Transverse colon (tissue), 4 donors: ENCODE data around the gene ACAD11. TPM values are rescaled to one million over a fixed set of nuclear protein-coding genes. Genes with fewer than 3 reads are reported as not detected.
"Not testable (repeated sequence)": the region's sequence is repeated elsewhere in the genome, so short reads cannot be mapped to it uniquely, and the experiment has no call there.

Experiments used
- DNase-seq: peaks from one replicate; pipeline ENCODE4 v3.0.0-alpha.2; 2019
- H3K27ac ChIP-seq, 4 donors: fragments of 200-600 bp; sonication (generic); 2 replicates each; pipeline ENCODE4 v1.5.1; 2016 to 2018; ENCODE audit warnings: inconsistent platforms in 4 of 4
- H3K27me3 ChIP-seq: fragments of 200-600 bp; sonication (generic); 2 replicates; pipeline ENCODE4 v1.5.1; 2017; ENCODE audit warnings: inconsistent platforms
- H3K36me3 ChIP-seq, 4 donors: fragments of 200-600 bp; sonication (generic); 2 replicates each; pipeline ENCODE4 v1.5.1; 2017 to 2019; ENCODE audit warnings: inconsistent platforms in 4 of 4
- H3K4me1 ChIP-seq, 4 donors: fragments of 200-600 bp; sonication (generic); 2 replicates each; pipeline ENCODE4 v1.5.1; 2017 to 2020; ENCODE audit warnings: inconsistent platforms in 4 of 4
- H3K4me3 ChIP-seq, 4 donors: fragments of 200-600 bp; sonication (generic); 1 replicate in 1 of 4; 2 replicates in 3 of 4; pipeline versions ENCODE4 v1.5.1 to v1.6.1; 2017 to 2019; ENCODE audit warnings: inconsistent platforms in 4 of 4
- H3K9me3 ChIP-seq, 2 donors: fragments of 200-600 bp; sonication (generic); 2 replicates each; pipeline ENCODE4 v1.5.1; 2017 to 2019; ENCODE audit warnings: inconsistent platforms in 2 of 2
- EP300 ChIP-seq: sonication (generic); formaldehyde crosslinking; IDR thresholded peaks from one replicate; pipeline ENCODE4 v1.6.1; 2017; ENCODE audit warnings: antibody characterized with exemption, low read depth
- POLR2A ChIP-seq: fragments of 450-650 bp; IDR thresholded peaks from one replicate; pipeline ENCODE4 v1.6.1; 2016; ENCODE audit warnings: antibody characterized with exemption, mild to moderate bottlenecking, moderate library complexity
- POLR2AphosphoS5 ChIP-seq, 3 donors: sonication (generic); formaldehyde crosslinking; IDR thresholded peaks; one replicate each; pipeline ENCODE4 v1.6.1; 2016; ENCODE audit warnings: antibody characterized with exemption in 3 of 3
- WGBS, 2 donors: methylation state at CpG; one replicate each; pipeline ENCODE4 v1.1.5; 2018; ENCODE audit warnings: low coverage in 1 of 2; 5-methylcytosine and 5-hydroxymethylcytosine counted together
- in situ Hi-C, 4 donors: fragments of 200-750 bp; cut with MboI; loops; one replicate each; pipeline versions ENCODE4 v1.15.0 to v1.15.1; 2017; ENCODE audit warnings: low sequenced_read_pairs in 3 of 4, low pct_ligation_motif_present in 1 of 4, low pct_unique_long_range_greater_than_20kb in 1 of 4
- intact Hi-C: fragments of 100-400 bp; cut with DNase I; formaldehyde crosslinking; loops from one replicate; pipeline ENCODE4 v1.15.1; 2023; ENCODE audit warnings: low total_unique reads
- total RNA-seq, 4 donors: library from RNA; depleted of rRNA; stranded (reverse); fragments of >200 nt; gene quantifications; one replicate each; pipeline ENCODE4 v1.1.0, GENCODE V29; 2016
- TF ChIP-seq, protein P1 (sequence below), 5 experiments: fragments of 200-600 bp in 3 of 5; fragments of 450-650 bp in 2 of 5; sonication (generic) in 3 of 5; IDR thresholded peaks; 1 replicate in 2 of 5; 2 replicates in 3 of 5; pipeline ENCODE4 v1.5.1; 2016 to 2017; ENCODE audit warnings: antibody characterized with exemption in 5 of 5, inconsistent platforms in 3 of 5, mild to moderate bottlenecking in 2 of 5, moderate library complexity in 1 of 5

The ACAD11 gene
- total RNA-seq, 4 donors from 2014 or later = 10.2 to 56.7 (median 20.9) TPM

DNA sequence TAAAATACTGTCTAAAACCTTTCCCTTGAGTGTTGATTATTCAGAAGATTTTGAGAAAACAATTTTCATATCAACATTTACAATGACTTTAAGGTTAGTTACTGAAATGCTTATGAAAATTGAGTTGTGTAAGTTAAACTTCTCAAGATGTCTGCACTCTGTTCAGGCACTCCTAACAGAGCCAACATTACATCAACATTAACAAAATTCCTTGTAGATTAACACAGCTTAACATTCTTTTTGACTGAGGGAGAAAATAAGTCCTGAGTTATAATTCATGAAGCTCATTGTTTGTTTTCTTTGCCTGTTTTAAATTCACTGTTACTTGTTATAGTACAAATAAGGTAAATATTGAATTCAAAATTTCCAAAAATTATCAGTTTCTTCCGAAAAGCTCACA lies 53.5 kb downstream of the ACAD11 start:
- H3K4me1 ChIP-seq = no peaks in the 10 kb centered on the region
- in situ Hi-C loops (no loop called here), intact Hi-C loops (no loop called here)
- no peaks in the 10 kb centered on the region for H3K9me3 ChIP-seq
- no peak overlapping the region for H3K4me3 ChIP-seq
- H3K27me3 ChIP-seq = no peaks in the 10 kb centered on the region
- 83 to 85% methylated on average over 1 of the region's 1 CpG for WGBS, 2 donors
- peak overlapping the region in 1 of 4 donors; percentile 16 for H3K27ac ChIP-seq
- DNase-seq = no peak
- no peaks in the 10 kb centered on the region for H3K36me3 ChIP-seq
- TF ChIP-seq, protein P1, sequence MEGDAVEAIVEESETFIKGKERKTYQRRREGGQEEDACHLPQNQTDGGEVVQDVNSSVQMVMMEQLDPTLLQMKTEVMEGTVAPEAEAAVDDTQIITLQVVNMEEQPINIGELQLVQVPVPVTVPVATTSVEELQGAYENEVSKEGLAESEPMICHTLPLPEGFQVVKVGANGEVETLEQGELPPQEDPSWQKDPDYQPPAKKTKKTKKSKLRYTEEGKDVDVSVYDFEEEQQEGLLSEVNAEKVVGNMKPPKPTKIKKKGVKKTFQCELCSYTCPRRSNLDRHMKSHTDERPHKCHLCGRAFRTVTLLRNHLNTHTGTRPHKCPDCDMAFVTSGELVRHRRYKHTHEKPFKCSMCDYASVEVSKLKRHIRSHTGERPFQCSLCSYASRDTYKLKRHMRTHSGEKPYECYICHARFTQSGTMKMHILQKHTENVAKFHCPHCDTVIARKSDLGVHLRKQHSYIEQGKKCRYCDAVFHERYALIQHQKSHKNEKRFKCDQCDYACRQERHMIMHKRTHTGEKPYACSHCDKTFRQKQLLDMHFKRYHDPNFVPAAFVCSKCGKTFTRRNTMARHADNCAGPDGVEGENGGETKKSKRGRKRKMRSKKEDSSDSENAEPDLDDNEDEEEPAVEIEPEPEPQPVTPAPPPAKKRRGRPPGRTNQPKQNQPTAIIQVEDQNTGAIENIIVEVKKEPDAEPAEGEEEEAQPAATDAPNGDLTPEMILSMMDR (IDR thresholded peaks at IDR 0.05) = no peak
- TF ChIP-seq EP300 (no peak), POLR2AphosphoS5 (IDR thresholded peaks at IDR 0.05) (no peak), POLR2A (no peak)

DNA sequence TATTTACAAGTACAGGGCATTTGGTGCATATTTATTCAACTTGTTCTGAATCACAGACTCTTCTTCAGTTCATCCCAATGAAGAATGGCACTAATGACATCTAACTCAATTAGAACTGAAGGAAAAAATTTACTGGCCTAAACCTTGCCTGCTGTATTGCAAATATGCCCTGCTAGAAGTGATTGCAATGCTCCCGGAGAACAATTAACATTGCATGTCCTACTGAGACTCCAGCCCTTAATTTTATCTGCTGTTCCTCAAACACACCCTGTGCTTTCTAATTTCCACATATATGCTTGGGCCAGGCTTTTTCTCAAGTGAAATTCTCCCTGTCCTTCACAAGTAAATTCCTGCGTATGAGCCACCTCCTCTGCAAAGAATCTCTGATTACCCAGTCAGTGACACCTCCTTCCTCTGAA lies 54.2 kb downstream of the ACAD11 start:
- no peaks in the 10 kb centered on the region for H3K36me3 ChIP-seq
- peak overlapping the region in 1 of 4 donors; percentile 16 for H3K27ac ChIP-seq
- no peak overlapping the region for H3K4me3 ChIP-seq
- TF ChIP-seq POLR2A = no peak
- no peak for TF ChIP-seq EP300
- TF ChIP-seq, protein P1 (IDR thresholded peaks at IDR 0.05) = no peak
- no peak for TF ChIP-seq POLR2AphosphoS5 (IDR thresholded peaks at IDR 0.05)
- in situ Hi-C loops (no loop called here), intact Hi-C loops (no loop called here)
- no peaks in the 10 kb centered on the region for H3K9me3 ChIP-seq
- no peak for DNase-seq
- H3K27me3 ChIP-seq = no peaks in the 10 kb centered on the region
- H3K4me1 ChIP-seq = no peaks in the 10 kb centered on the region
- 71 to 88% methylated on average over 2 of the region's 2 CpGs for WGBS, 2 donors

DNA sequence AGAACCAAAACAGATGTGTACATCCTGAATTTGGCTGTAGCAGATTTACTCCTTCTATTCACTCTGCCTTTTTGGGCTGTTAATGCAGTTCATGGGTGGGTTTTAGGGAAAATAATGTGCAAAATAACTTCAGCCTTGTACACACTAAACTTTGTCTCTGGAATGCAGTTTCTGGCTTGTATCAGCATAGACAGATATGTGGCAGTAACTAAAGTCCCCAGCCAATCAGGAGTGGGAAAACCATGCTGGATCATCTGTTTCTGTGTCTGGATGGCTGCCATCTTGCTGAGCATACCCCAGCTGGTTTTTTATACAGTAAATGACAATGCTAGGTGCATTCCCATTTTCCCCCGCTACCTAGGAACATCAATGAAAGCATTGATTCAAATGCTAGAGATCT lies 59.0 kb downstream of the ACAD11 start:
- WGBS, 2 donors = 60% methylated on average over 1 of the region's 1 CpG; no CpG with 5 or more reads in 1 of the 2 donors
- H3K27ac ChIP-seq, DNase-seq, intact Hi-C loops, in situ Hi-C loops, H3K27me3 ChIP-seq, H3K9me3 ChIP-seq, H3K36me3 ChIP-seq, H3K4me3 ChIP-seq: not testable (repeated sequence)
- H3K4me1 ChIP-seq = peaks cover 0 to 10% (median 4%) of the 10 kb centered on the region in 4 donors

DNA sequence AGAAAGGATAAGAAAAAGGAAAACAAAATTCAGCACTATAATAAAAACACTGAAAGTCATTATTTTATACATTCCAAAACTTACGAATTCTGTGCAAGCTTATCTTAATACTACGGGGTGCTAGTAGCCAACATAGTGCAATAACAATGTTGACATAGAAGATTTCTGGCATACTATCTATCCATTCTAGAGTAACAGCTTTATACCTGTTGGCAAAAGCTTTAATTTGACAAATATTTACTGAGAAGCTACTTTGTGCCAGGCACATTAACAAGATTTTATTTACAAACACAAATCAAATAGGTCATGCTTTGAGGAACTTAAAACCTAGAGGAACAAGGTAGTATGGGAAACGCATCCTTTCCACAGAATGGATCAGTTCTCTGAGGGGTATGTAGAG lies 61.4 kb downstream of the ACAD11 start:
- peaks cover 0 to 13% (median 4%) of the 10 kb centered on the region in 4 donors for H3K4me1 ChIP-seq
- 61 to 72% methylated on average over 3 of the region's 3 CpGs for WGBS, 2 donors
- no peaks in the 10 kb centered on the region for H3K27me3 ChIP-seq
- intact Hi-C loops (no loop called here), in situ Hi-C loops (no loop called here)
- H3K4me3 ChIP-seq = peak overlapping the region in 1 of 4 donors; percentile 16
- DNase-seq = no peak
- TF ChIP-seq POLR2AphosphoS5 (IDR thresholded peaks at IDR 0.05) = no peak
- TF ChIP-seq EP300 = no peak
- TF ChIP-seq POLR2A = no peak
- TF ChIP-seq, protein P1 (IDR thresholded peaks at IDR 0.05) = no peak
- H3K27ac ChIP-seq = no peak overlapping the region
- H3K36me3 ChIP-seq = no peaks in the 10 kb centered on the region
- no peaks in the 10 kb centered on the region for H3K9me3 ChIP-seq

DNA sequence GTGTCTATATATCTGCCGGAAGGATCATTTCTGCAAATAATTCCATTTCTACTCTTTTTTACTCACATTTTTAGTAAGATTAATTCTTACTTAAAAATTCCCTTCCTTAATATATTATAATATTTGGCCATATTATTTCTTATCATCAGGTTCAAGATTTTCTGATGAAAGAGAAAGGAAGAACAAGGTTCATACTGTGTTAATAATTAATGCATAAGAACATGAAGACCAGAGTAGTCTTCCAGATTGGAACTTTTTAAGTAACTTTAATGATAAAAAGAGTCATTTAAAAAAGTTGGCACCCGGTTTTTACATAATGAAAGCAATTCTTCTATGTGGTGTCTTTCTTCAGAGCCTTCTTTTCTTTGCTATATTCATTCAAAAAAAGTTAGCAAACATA lies 61.9 kb downstream of the ACAD11 start:
- no peak for TF ChIP-seq EP300
- TF ChIP-seq, protein P1 (IDR thresholded peaks at IDR 0.05) = no peak
- TF ChIP-seq POLR2AphosphoS5 (IDR thresholded peaks at IDR 0.05) = no peak
- no peak for TF ChIP-seq POLR2A
- no peak for DNase-seq
- Histone ChIP-seq H3K4me3 (peak overlapping the region in 2 of 4 donors; percentile 16 to 26), H3K9me3 (no peaks in the 10 kb centered on the region), H3K27ac (peak overlapping the region in 1 of 4 donors; percentile 31), H3K4me1 (peaks cover 0 to 13% (median 4%) of the 10 kb centered on the region in 4 donors), H3K27me3 (no peaks in the 10 kb centered on the region), H3K36me3 (no peaks in the 10 kb centered on the region)
- WGBS, 2 donors = 62 to 70% methylated on average over 2 of the region's 2 CpGs
- in situ Hi-C loops (no loop called here), intact Hi-C loops (no loop called here)
